Measurements from ENCODE around the gene EFNA3.
A peak's percentile ranks its signal among the peaks of the same experiment; 100 is the strongest.

EFNA3 gene

DNA sequence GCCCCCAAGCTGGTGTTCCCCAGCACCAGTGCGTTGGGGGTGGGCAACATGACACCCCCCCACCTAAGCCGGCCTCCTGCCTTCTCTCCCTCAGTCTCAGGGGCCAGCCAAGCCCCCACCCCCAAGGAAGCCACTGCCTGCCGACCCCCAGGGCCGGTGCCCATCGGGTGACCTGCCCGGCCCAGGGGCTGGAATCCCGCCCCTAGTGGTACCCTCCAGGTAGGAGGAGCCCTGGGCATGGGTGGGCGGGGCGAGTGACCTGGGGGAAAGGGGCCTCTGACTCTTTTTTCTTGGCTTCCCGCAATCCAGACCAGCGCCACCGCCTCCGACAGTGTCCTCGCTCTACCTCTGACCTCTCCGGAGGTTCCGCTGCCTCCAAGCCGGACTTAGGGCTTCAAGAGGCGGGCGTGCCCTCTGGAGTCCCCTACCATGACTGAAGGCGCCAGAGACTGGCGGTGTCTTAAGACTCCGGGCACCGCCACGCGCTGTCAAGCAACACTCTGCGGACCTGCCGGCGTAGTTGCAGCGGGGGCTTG, 16.4 kb upstream of the EFNA3 start:
- H3K4me3 ChIP-seq, result peak overlapping the region; percentile 94
- no peak for DNase-seq (ENCODE audit: low spot score)
- H3K27ac ChIP-seq, result no peak overlapping the region
- TF ChIP-seq, protein P1, sequence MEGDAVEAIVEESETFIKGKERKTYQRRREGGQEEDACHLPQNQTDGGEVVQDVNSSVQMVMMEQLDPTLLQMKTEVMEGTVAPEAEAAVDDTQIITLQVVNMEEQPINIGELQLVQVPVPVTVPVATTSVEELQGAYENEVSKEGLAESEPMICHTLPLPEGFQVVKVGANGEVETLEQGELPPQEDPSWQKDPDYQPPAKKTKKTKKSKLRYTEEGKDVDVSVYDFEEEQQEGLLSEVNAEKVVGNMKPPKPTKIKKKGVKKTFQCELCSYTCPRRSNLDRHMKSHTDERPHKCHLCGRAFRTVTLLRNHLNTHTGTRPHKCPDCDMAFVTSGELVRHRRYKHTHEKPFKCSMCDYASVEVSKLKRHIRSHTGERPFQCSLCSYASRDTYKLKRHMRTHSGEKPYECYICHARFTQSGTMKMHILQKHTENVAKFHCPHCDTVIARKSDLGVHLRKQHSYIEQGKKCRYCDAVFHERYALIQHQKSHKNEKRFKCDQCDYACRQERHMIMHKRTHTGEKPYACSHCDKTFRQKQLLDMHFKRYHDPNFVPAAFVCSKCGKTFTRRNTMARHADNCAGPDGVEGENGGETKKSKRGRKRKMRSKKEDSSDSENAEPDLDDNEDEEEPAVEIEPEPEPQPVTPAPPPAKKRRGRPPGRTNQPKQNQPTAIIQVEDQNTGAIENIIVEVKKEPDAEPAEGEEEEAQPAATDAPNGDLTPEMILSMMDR (IDR thresholded peaks at IDR 0.05), result no peak

DNA sequence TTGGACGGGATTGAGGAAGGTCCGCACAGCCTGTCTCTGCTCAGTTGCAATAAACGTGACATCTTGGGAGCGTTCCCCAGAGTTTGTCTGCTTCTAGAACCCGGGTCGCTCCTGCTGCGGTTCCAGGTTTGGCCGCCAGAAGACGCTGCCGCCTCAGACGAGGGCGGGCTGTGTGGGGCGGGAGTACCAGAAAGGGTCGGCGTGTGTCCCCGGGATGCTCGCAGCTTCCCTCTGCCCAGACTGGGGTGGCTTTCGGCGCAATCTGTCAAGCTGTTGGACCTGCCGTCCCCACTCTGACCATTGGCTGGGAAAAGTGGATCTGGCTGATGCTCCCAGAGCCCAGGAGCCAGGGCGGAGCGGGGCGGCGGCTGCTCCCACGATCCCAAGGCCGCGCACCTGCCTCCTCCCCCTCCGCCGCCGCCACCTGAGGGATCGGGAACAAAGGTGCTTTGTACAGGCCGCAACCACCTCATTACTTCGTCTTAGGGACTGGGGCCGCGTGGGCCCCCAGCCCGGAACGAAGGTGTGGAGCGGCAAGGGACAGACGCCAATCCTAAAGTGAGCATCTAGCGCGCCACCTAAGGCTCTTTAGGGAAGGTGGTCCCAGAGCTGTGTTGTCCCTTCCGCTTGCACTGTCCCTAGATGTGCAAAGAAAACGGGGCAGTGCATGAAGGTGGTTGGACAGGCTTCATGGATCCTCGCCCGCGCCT, 15.8 kb upstream of the EFNA3 start:
- Histone ChIP-seq H3K4me3 (peak overlapping the region; percentile 94), H3K27ac (no peak overlapping the region)
- DNase-seq (ENCODE audit: low spot score), result no peak
- TF ChIP-seq, protein P1 (IDR thresholded peaks at IDR 0.05), result peak; percentile 49

DNA sequence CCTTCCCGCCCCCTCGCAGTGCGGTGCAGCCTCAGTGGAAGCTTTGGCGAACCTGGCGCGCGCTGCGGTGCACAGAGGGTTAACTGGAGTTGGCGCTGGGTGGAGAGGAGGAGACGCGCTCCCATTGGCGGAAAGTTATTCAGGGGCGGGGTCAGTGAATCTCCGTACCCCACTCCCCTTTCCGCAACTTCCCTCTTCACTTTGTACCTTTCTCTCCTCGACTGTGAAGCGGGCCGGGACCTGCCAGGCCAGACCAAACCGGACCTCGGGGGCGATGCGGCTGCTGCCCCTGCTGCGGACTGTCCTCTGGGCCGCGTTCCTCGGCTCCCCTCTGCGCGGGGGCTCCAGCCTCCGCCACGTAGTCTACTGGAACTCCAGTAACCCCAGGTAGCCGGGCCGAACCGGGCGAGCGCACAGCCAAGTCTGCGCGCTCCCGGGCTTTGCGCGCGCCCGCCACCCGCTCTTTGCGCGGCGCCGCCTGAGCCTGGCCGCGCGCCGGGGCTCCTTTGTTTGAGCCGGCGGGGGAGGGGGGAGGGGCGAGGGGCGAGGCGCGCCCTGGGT, 15.0 kb upstream of the EFNA3 start, which contains the start of gene EFNA4:
TSS of gene EFNA4 (plus strand) at position 191 of the 561 bp plus-strand sequence. CDS start at position 275, 84 bp downstream.
- Histone ChIP-seq H3K27ac (peak within 1 kb of the TSS; percentile 43 to 85), H3K4me3 (peak within 1 kb of the TSS; percentile 94)
- TF ChIP-seq, protein P1 (IDR thresholded peaks at IDR 0.05), result no peak
- peak; percentile 85 for DNase-seq (ENCODE audit: low spot score)

DNA sequence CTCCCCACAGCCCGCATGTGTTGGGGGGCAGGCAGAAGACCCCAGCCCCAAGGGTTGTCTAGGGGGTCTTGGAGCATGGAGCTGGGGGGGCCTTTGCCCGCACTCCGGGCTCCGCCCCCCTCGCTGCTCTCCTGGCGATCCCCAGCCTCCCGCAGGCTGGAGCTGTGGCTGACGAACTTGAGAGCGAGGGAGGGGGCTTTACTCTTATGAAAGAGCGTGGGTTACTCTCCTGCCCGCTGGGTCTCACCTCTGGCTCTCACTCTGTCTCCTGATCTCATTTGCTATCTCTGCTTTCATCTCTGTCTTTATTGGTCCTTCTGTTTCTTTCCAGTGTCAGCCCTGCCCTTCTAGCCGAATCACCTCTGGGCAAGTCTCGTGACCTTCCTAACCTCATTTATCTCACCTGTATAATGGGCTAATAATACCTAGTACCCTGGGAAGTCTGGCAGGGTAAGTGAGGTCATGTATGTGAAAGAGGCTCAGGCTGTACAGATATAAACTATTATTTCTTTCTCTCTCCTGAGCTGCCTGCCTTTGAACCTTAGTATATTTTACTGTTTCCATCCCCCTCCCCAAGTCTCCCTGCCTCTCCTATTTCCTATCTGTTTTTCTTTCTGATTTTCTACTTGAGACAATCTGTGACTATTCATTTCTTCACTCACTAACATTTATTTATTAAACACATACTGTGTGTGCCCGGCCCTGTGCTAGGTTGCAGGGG, 14.4 kb upstream of the EFNA3 start:
- Histone ChIP-seq H3K4me3 (peak overlapping the region; percentile 94), H3K27ac (peak overlapping the region; percentile 43 to 85)
- TF ChIP-seq, protein P1 (IDR thresholded peaks at IDR 0.05), result no peak
- DNase-seq (ENCODE audit: low spot score), result no peak

DNA sequence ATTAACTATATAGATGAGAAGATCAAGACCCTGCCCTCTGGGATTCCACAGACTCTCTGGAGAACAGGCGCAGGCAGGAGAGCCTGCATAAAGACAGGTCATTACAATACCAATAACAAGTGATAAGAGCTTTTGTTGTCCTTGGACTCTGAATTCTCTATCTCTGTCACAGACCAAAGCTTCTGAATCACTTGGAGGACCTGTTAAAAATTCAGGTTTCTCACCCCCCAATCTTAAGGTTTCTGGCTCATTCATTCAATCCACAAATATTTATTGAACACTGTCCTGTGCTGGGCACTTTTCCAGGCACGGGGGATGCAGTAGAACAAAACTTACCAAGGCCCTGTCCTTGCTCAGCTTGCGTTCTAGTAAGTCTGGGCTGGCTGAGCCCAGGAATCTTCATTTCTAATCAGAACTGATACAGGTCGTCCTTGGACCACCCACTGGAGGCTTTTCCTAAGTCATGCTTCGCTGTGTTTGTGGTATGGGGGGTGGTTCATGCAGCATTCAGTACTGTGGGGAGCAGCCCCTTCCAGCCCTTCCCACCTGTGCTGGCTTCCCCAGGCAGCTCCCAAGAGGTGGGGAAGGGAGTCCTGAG, 13.7 kb upstream of the EFNA3 start:
- no peak overlapping the region for H3K4me3 ChIP-seq
- no peak overlapping the region for H3K27ac ChIP-seq
- no peak for DNase-seq (ENCODE audit: low spot score)
- TF ChIP-seq, protein P1 (IDR thresholded peaks at IDR 0.05), result no peak

DNA sequence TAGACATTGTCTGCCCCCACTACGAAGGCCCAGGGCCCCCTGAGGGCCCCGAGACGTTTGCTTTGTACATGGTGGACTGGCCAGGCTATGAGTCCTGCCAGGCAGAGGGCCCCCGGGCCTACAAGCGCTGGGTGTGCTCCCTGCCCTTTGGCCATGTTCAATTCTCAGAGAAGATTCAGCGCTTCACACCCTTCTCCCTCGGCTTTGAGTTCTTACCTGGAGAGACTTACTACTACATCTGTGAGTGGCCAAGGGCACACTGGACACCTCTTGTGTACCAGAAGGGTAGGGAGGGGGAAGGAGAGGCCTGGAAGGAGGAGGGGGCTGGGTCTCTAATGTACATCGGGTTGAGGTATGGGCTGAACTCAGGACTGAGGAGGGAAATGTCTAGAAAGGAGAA, 11.9 kb upstream of the EFNA3 start:
- Histone ChIP-seq H3K27ac (no peak overlapping the region), H3K4me3 (no peak overlapping the region)
- no peak for DNase-seq (ENCODE audit: low spot score)
- TF ChIP-seq, protein P1 (IDR thresholded peaks at IDR 0.05), result no peak

Measured in coronary artery (tissue), 2 donors.